WERI-Rb-1 (cell line): Measurements from ENCODE around the gene ZIC2.
A peak's percentile ranks its signal among the peaks of the same experiment; 100 is the strongest.

ENCODE experiments used
- DNase-seq: peaks from one replicate; pipeline ENCODE4 v3.0.0-alpha.2; 2020
- H3K27ac ChIP-seq: fragments of 250-450 bp; sonication (Bioruptor Pico); 2 replicates; pipeline ENCODE4 v1.5.1; 2020; ENCODE audit warnings: mild to moderate bottlenecking, moderate library complexity
- H3K27me3 ChIP-seq: fragments of 250-450 bp; sonication (Bioruptor Pico); 2 replicates; pipeline ENCODE4 v1.5.1; 2021; ENCODE audit warnings: mild to moderate bottlenecking, low read depth, moderate library complexity; ENCODE audit not compliant: insufficient read depth, severe bottlenecking
- H3K36me3 ChIP-seq: fragments of 250-450 bp; sonication (Bioruptor Pico); 2 replicates; pipeline ENCODE4 v1.5.1; 2020; ENCODE audit warnings: mild to moderate bottlenecking, moderate library complexity
- H3K4me3 ChIP-seq: 2 replicates; pipeline ENCODE4 v1.5.1; 2011; ENCODE audit warnings: low read depth, mild to moderate bottlenecking, control low read depth, low read length
- H3K9me3 ChIP-seq: fragments of 250-450 bp; sonication (Bioruptor Pico); 2 replicates; pipeline ENCODE4 v1.5.1; 2021; ENCODE audit warnings: mild to moderate bottlenecking, moderate library complexity; ENCODE audit not compliant: severe bottlenecking
- TF ChIP-seq, protein P1 (sequence below): IDR thresholded peaks from 2 replicates; pipeline ENCODE4 v1.5.1; 2011; ENCODE audit warnings: low read depth, mild to moderate bottlenecking, control low read depth, inconsistent platforms, low read length

Gene ZIC2

DNA sequence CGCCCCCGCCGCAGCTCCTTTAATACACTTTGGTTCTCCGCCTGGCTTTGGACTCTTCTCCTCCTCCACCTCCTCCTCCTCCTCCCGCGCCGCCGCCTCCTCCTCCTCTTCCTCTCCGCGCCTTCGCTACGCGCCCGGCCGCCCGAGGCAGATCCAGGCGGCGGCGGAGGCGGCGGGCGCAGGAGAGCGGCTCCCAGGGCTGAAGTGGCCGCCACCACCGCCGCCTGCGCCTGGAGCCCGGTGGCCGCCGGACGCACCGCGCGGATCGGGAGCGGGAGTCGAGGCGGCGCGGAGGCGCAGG is at the start of gene ZIC2:
Gene ZIC2, plus strand, starts transcription at position 50 of the 301 bp plus-strand sequence. CDS start 281 bp downstream, outside the sequence.
- Histone ChIP-seq H3K9me3 (no peaks in the 10 kb centered on the region), H3K27ac (peak within 1 kb of the TSS; percentile 98), H3K4me3 (peak within 1 kb of the TSS; percentile 74), H3K27me3 (peaks cover 38% of the 10 kb centered on the region), H3K36me3 (peaks cover 31% of the 10 kb centered on the region)
- TF ChIP-seq, protein P1, sequence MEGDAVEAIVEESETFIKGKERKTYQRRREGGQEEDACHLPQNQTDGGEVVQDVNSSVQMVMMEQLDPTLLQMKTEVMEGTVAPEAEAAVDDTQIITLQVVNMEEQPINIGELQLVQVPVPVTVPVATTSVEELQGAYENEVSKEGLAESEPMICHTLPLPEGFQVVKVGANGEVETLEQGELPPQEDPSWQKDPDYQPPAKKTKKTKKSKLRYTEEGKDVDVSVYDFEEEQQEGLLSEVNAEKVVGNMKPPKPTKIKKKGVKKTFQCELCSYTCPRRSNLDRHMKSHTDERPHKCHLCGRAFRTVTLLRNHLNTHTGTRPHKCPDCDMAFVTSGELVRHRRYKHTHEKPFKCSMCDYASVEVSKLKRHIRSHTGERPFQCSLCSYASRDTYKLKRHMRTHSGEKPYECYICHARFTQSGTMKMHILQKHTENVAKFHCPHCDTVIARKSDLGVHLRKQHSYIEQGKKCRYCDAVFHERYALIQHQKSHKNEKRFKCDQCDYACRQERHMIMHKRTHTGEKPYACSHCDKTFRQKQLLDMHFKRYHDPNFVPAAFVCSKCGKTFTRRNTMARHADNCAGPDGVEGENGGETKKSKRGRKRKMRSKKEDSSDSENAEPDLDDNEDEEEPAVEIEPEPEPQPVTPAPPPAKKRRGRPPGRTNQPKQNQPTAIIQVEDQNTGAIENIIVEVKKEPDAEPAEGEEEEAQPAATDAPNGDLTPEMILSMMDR: no peak
- no peak for DNase-seq

DNA sequence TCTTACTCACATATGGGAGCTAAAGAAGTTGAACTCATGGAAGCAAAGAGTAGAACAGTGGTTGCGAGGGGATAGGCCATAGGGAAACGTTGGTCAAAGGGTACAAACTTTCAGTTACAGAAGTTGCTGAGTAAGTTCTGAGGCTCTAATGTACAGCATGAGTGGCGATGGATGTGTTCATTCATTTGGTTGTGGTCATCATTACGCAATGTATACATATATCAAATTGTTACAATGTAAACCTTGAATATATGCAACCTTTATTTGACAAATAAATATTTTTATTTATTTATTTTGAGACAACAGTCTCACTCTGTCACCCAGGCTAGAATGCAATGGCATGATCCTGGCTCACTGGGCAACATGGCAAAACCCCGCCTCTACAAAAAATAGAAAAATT is 48.7 kb upstream of the ZIC2 start:
- TF ChIP-seq, protein P1: no peak
- Histone ChIP-seq H3K27me3 (no peaks in the 10 kb centered on the region), H3K9me3 (no peaks in the 10 kb centered on the region), H3K27ac (no peak overlapping the region), H3K4me3 (no peak overlapping the region), H3K36me3 (no peaks in the 10 kb centered on the region)
- DNase-seq: no peak

DNA sequence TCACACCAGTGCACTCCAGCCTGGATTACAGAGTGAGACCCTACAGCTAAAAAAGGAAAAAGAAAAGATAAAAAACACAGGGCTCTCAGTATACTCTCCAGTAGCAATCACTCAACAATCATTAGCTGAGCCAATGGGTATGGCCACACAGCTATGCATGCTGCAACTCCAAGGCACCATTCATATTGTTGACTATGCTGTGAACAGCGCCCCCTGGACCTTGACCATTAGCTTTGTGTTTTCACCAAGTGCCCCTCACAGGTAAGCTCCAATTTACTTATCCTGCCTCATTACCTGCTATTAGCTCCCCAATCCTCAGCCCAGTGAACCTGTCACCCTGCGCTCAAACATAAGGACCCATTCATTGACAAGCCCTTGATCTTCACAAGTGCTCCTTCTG is 45.8 kb upstream of the ZIC2 start:
- no peaks in the 10 kb centered on the region for H3K9me3 ChIP-seq
- H3K27me3 ChIP-seq: no peaks in the 10 kb centered on the region
- H3K27ac ChIP-seq: no peak overlapping the region
- DNase-seq: peak; percentile 34
- TF ChIP-seq, protein P1: peak; percentile 72
- no peak overlapping the region for H3K4me3 ChIP-seq
- no peaks in the 10 kb centered on the region for H3K36me3 ChIP-seq

DNA sequence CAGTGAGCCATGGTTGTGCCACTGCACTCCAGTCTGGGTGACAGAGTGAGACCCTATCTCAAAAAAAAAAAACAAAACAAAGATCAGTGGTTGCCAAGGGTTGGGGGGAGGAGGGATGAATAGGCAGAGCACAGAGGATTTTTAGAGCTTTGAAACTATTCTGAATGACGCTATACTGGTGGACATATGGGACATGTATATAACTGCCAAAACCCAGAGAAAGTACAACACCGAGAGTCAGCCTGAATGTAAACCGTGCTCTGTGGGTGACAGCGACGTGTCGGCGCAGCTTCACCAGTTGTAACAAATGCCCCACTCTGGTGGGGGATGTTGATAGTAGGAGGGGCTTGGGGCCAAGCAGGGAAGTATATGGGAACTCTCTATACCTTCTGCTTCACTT is 42.9 kb upstream of the ZIC2 start:
- no peaks in the 10 kb centered on the region for H3K36me3 ChIP-seq
- TF ChIP-seq, protein P1: no peak

DNA sequence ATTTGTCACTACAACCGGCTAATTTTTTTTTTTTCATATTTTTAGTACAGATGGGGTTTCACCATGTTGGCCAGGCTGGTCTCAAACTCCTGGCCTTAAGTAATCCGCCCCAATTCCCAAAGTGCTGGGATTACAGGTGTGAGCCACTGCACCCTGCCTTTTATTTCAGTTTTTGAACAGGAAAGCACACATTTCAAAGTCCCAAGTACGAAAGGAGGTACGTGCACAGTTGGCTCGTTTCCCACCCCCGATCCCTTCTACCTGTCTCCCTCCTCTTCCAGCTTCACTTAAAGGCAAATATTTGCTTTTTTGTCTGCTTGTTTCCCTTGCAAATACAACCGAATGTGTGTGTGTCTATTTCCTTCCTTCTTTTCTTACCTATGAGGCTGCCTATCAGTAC is 40.5 kb upstream of the ZIC2 start:
- Histone ChIP-seq H3K27me3 (no peaks in the 10 kb centered on the region), H3K4me3 (no peak overlapping the region), H3K36me3 (no peaks in the 10 kb centered on the region), H3K27ac (no peak overlapping the region), H3K9me3 (no peaks in the 10 kb centered on the region)
- no peak for DNase-seq
- TF ChIP-seq, protein P1: no peak

More for the DNA sequence above, 42.9 kb upstream of the ZIC2 start:
- no peak overlapping the region for H3K4me3 ChIP-seq
- no peaks in the 10 kb centered on the region for H3K27me3 ChIP-seq
- DNase-seq: no peak
- H3K27ac ChIP-seq: no peak overlapping the region
- H3K9me3 ChIP-seq: no peaks in the 10 kb centered on the region

DNA sequence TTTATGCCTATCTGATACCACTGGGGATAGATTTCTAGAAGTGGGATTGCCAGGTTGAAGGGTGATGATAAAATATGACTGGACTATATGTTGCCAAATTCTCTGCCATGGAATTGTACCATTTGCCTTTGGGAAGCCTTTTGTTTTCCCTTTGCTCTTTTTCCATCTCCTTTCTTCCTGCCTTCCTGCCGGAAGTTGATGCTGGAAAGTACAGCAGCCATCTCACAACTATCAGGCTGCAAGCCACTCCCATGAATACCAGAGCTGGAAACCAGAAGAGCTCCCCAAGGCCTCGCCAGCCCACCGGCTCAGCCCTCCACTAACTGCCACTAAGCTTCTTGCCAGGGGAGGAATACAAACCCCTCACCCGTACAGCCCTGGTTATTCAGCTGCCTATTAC is 39.7 kb upstream of the ZIC2 start:
- no peak for DNase-seq
- H3K4me3 ChIP-seq: no peak overlapping the region

More for the DNA sequence above, 39.7 kb upstream of the ZIC2 start:
- no peak overlapping the region for H3K27ac ChIP-seq
- TF ChIP-seq, protein P1: no peak
- H3K36me3 ChIP-seq: no peaks in the 10 kb centered on the region
- H3K27me3 ChIP-seq: no peaks in the 10 kb centered on the region
- no peaks in the 10 kb centered on the region for H3K9me3 ChIP-seq
